K562 (cell line): ENCODE results near the gene CAMK2G. TPM values are rescaled to one million over a fixed set of nuclear protein-coding genes. Genes with fewer than 3 reads are reported as not detected.
"Not testable (repeated sequence)": the region's sequence is repeated elsewhere in the genome, so short reads cannot be mapped to it uniquely, and the experiment has no call there.

Source experiments
- ATAC-seq: fragments of 200-7000 bp; cut with Tn5 transposase; 3 replicates; pipeline ENCODE4 v1.9.1; 2020; ENCODE audit warnings: moderate library complexity
- BruUV-seq: library from RNA; stranded (reverse); fragments of 400-500 nt; replicated peaks from 2 replicates; lab custom pipeline; 2021; lab: Mats Ljungman, UMichigan
- CTCF ChIA-PET: fragments of 300-600 bp; formaldehyde crosslinking; extraction: SDS; loops from one replicate; lab custom pipeline; 2021; ENCODE audit warnings: low intra/inter-chr PET ratio; lab: Yijun Ruan, JAX
- POLR2A ChIA-PET: fragments of 300-600, 350-650 bp; sonication (Branson Sonifier 250); formaldehyde crosslinking; extraction: SDS; loops from one replicate; lab custom pipeline; 2021; ENCODE audit warnings: antibody characterized with exemption, inconsistent platforms; lab: Yijun Ruan, JAX
- DNase-seq, 4 experiments: peaks; one replicate each; pipeline versions ENCODE4 v3.0.0 to v3.0.0-alpha.2; 2011 to 2018; ENCODE audit warnings: low spot score in 3 of 4, mixed read lengths in 3 of 4; ENCODE audit errors: extremely low read depth in 1 of 4
- FAIRE-seq: peaks from 2 replicates; lab custom pipeline; 2011; peaks lifted over from hg19 to GRCh38; lab: Jason Lieb, UNC
- H2AFZ ChIP-seq: 2 replicates; pipeline ENCODE4 v1.6.0; 2011; ENCODE audit warnings: low read depth, low read length, control low read depth, inconsistent platforms
- H3K27ac ChIP-seq: fragments of 200-600 bp; 3 replicates; pipeline ENCODE4 v1.8.0; 2011; ENCODE audit warnings: low read depth, mild to moderate bottlenecking, control low read depth, inconsistent platforms, low read length, moderate library complexity, mixed read lengths; ENCODE audit errors: extremely low read depth
- H3K27me3 ChIP-seq, 2 experiments: fragments of 300-600 bp in 1 of 2; 2 replicates in 1 of 2; 3 replicates in 1 of 2; pipeline versions ENCODE4 v1.6.0 to v1.8.0; 2011; ENCODE audit warnings: inconsistent platforms in 2 of 2, low read length in 2 of 2, mild to moderate bottlenecking in 1 of 2, mixed read lengths in 1 of 2, moderate library complexity in 1 of 2; ENCODE audit not compliant: control insufficient read depth in 2 of 2, insufficient read depth in 2 of 2
- H3K36me3 ChIP-seq: fragments of 300-600 bp; 3 replicates; pipeline ENCODE4 v1.8.0; 2011; ENCODE audit warnings: mild to moderate bottlenecking, low read length, inconsistent platforms; ENCODE audit not compliant: control insufficient read depth, insufficient read depth
- H3K4me1 ChIP-seq, 2 experiments: fragments of 200-600 bp in 1 of 2; replicated peaks in 1 of 2; 2 replicates in 1 of 2; 3 replicates in 1 of 2; pipeline versions ENCODE4 v1.5.1 to v1.8.0; 2011; ENCODE audit warnings: inconsistent platforms in 2 of 2, low read length in 2 of 2, mild to moderate bottlenecking in 1 of 2, mixed read lengths in 1 of 2, moderate library complexity in 1 of 2; ENCODE audit not compliant: control insufficient read depth in 2 of 2, insufficient read depth in 2 of 2
- H3K4me2 ChIP-seq: 2 replicates; pipeline ENCODE4 v1.6.1; 2011; ENCODE audit warnings: low read length, control low read depth, inconsistent platforms, mixed read lengths; ENCODE audit not compliant: insufficient read depth
- H3K4me3 ChIP-seq: fragments of 200-600 bp; sonication (generic), shearing (Covaris generic); 2 replicates; pipeline ENCODE4 v1.5.1; 2016; ENCODE audit warnings: control low read depth, inconsistent platforms
- H3K79me2 ChIP-seq: fragments of 200-600 bp; 3 replicates; pipeline ENCODE4 v1.8.0; 2011; ENCODE audit warnings: low read length, inconsistent platforms; ENCODE audit not compliant: control insufficient read depth, insufficient read depth
- H3K9ac ChIP-seq, 2 experiments: 2 replicates each; pipeline versions ENCODE4 v1.6.0 to v1.6.1; 2011; ENCODE audit warnings: low read depth in 2 of 2, low read length in 2 of 2, control low read depth in 1 of 2, inconsistent platforms in 1 of 2, mild to moderate bottlenecking in 1 of 2, mixed read lengths in 1 of 2; ENCODE audit not compliant: insufficient read depth in 1 of 2
- H3K9me1 ChIP-seq: one replicate; pipeline ENCODE4 v1.6.0; 2011; ENCODE audit warnings: inconsistent platforms, mild to moderate bottlenecking, low read length, moderate library complexity; ENCODE audit not compliant: control insufficient read depth, insufficient read depth
- H3K9me3 ChIP-seq: replicated peaks from 2 replicates; pipeline ENCODE4 v1.5.1; 2011; ENCODE audit warnings: low read depth, low read length, inconsistent platforms; ENCODE audit not compliant: control insufficient read depth, insufficient read depth
- H4K20me1 ChIP-seq: replicated peaks from 2 replicates; pipeline ENCODE4 v1.6.1; 2011; ENCODE audit warnings: low read length, inconsistent platforms, mixed read lengths; ENCODE audit not compliant: control insufficient read depth, insufficient read depth
- NR2C2 ChIP-seq, 2 experiments: fragments of 200-800 bp in 1 of 2; sonication (Bioruptor generic) in 1 of 2; sonication (generic) in 1 of 2; formaldehyde crosslinking in 1 of 2; IDR thresholded peaks; 2 replicates each; pipeline versions ENCODE4 v1.6.1 to v1.8.0; 2016 to 2022; ENCODE audit warnings: mild to moderate bottlenecking in 1 of 2, missing compliant biosample characterization in 1 of 2, missing genetic modification characterization in 1 of 2, missing genetic modification reagents in 1 of 2
- POLR2G ChIP-seq: fragments of 200-400 bp; formaldehyde crosslinking; IDR thresholded peaks from 2 replicates; pipeline ENCODE4 v1.6.1; 2017; ENCODE audit warnings: low read depth, mild to moderate bottlenecking, antibody characterized with exemption, low read length, moderate library complexity
- ZFP1 ChIP-seq: fragments of 450-650 bp; formaldehyde crosslinking; IDR thresholded peaks from 2 replicates; pipeline ENCODE4 v1.4.0; 2020; ENCODE audit warnings: mild to moderate bottlenecking, mixed read lengths
- ZFX ChIP-seq: sonication (generic); formaldehyde crosslinking; IDR thresholded peaks from 2 replicates; pipeline ENCODE4 v1.8.0; 2022; ENCODE audit warnings: mild to moderate bottlenecking, missing genetic modification reagents, moderate library complexity
- ZNF121 ChIP-seq: sonication (generic); formaldehyde crosslinking; conservative IDR thresholded peaks from 2 replicates; pipeline ENCODE4 v1.8.0; 2022; ENCODE audit warnings: missing genetic modification reagents
- ZNF311 ChIP-seq: fragments of 250-450 bp; sonication (Bioruptor Pico); IDR thresholded peaks from 2 replicates; pipeline ENCODE4 v1.4.0; 2020; ENCODE audit warnings: mild to moderate bottlenecking, moderate library complexity
- WGBS: fragments of 100-300 bp; shearing (Covaris generic); methylation state at CpG from one replicate; pipeline ENCODE4 v1.1.6; 2016; ENCODE audit warnings: low coverage, mixed read lengths; ENCODE audit not compliant: insufficient coverage; ENCODE audit errors: missing lambda C conversion rate; 5-methylcytosine and 5-hydroxymethylcytosine counted together
- in situ Hi-C: fragments of 300-500 bp; cut with MboI; formaldehyde crosslinking; loops from 4 replicates; pipeline ENCODE4 v1.15.0; 2018; ENCODE audit warnings: inconsistent platforms, mixed read lengths
- intact Hi-C: fragments of 100-400 bp; cut with micrococcal nuclease; formaldehyde crosslinking; loops from 2 replicates; pipeline ENCODE4 v1.14.2; 2022
- polyA plus RNA-seq, 8 experiments: library from polyadenylated mRNA; depleted of rRNA in 4 of 8; stranded (reverse) in 5 of 8; unstranded in 3 of 8; fragments of >200 nt; fragmentation: Nextera tagmentation in 2 of 8; fragmentation: Illumina TruSeq in 1 of 8; extraction: Ambion mirVana in 2 of 8; extraction: Trizol in 1 of 8; gene quantifications; 2 replicates each; pipeline versions ENCODE4 v1.2.1 to v1.2.3, GENCODE V29; 2011 to 2014; ENCODE audit warnings: inconsistent platforms in 1 of 8, missing spikeins in 1 of 8
- total RNA-seq, 7 experiments: library from RNA; depleted of rRNA in 6 of 7; stranded (reverse); fragments of >200 nt in 6 of 7; fragmentation: Illumina TruSeq in 2 of 7; extraction: Trizol in 2 of 7; gene quantifications; 2 replicates each; pipeline versions ENCODE4 v1.2.1 to v1.2.3, GENCODE V29; 2011 to 2021; ENCODE audit warnings: low replicate concordance in 1 of 7

Gene CAMK2G
- total and polyA plus RNA-seq, 9 of the 15 experiments (the other 6 are each of a cell fraction or from before 2014, with no cell fraction given) = 9.0 to 37.9 (median 32.6) TPM

DNA sequence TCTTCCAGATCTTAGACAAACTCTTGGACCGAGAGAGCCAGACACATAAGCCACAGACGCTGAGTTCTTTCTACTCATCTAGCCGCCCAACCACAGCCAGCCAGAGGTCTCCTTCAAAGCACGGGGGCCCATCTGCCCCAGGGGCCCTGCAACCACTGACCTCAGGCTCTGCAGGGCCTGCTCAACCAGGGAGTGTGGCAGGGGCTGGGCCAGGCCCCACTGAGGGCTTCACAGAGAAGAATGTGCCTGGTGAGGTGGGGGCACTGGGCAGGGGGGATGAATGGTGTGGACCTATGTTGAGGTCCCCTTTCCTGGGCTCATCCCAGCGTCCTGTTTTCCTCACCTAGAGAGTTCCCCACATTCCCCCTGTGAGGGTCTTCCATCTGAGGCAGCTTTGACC lies 77.6 kb downstream of the CAMK2G start:
- H3K36me3 ChIP-seq = peaks cover 91% of the 10 kb centered on the region; the same call in 2 of the 3 replicates
- H3K79me2 ChIP-seq = no peaks in the 10 kb centered on the region
- H3K27me3 ChIP-seq = no peaks in the 10 kb centered on the region
- WGBS = 85% methylated on average over 4 of the region's 5 CpGs
- ATAC-seq (no peak), FAIRE-seq (no peak), DNase-seq (no peak)
- CTCF ChIA-PET = no interaction called here
- no peak overlapping the region for H2AFZ ChIP-seq
- BruUV-seq = no TSS peak
- TF ChIP-seq POLR2G = peak; percentile 74
- no peak for TF ChIP-seq ZFX (CRISPR knock-in tag)
- no peak for TF ChIP-seq ZFP1 (CRISPR knock-in tag)
- no peak for TF ChIP-seq ZNF311 (CRISPR knock-in tag)
- 0 out of 2 replicates have a peak, but pooled peaks have one; percentile 17 for TF ChIP-seq NR2C2 (CRISPR knock-in tag; IDR thresholded peaks at IDR 0.05)
- TF ChIP-seq NR2C2 (tag; IDR thresholded peaks at IDR 0.05) = no peak
- no peak overlapping the region for H3K9ac ChIP-seq
- H3K27ac ChIP-seq = no peak overlapping the region
- in situ Hi-C loops = no loop called here
- POLR2A ChIA-PET = interaction anchor here (0.6 to 9.0 kb wide), 6 partner anchors 10 to 78 kb away, joined by 3 to 61 read pairs (median 3); partner anchors contain the start of genes SEC24C and ZSWIM8
- no peak overlapping the region for H3K4me3 ChIP-seq
- H3K9me3 ChIP-seq = no peaks in the 10 kb centered on the region
- no peaks in the 10 kb centered on the region; the same call in 1 of the 2 replicates for H4K20me1 ChIP-seq
- intact Hi-C loops = no loop called here
- H3K9me1 ChIP-seq = peaks cover 8% of the 10 kb centered on the region
- H3K4me1 ChIP-seq = peaks cover 0 to 10% of the 10 kb centered on the region in 2 experiments; a peak in 2 of 5 replicates
- H3K4me2 ChIP-seq = no peak overlapping the region

DNA sequence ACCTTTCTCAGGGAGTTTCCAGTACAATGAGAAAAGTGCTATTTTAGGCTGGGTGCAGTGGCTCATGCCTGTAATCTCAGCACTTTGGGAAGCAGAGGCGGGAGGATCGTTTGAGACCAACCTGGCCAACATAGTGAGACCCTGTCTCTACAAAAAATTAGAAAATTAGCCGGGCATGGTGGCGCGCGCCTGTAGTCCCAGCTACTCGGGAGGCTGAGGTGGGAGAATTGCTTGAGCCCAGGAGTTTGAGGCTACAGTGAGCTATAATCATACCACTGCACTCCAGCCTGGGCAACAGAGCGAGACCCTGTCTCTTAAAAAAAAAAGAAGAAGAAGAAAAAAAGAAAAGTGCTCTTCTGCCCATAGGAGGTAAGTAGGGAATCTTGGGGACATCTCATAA lies 78.3 kb downstream of the CAMK2G start:
- BruUV-seq, H3K9me1 ChIP-seq, ATAC-seq, H3K79me2 ChIP-seq, in situ Hi-C loops, H4K20me1 ChIP-seq, H3K9ac ChIP-seq, H3K4me2 ChIP-seq, H3K4me3 ChIP-seq, FAIRE-seq, H3K27me3 ChIP-seq, H3K9me3 ChIP-seq, intact Hi-C loops, DNase-seq, CTCF ChIA-PET, H3K27ac ChIP-seq, H2AFZ ChIP-seq: not testable (repeated sequence)
- POLR2A ChIA-PET = interaction anchor here (0.7 to 9.0 kb wide), 7 partner anchors 10 to 144 kb away, joined by 3 to 61 read pairs (median 3); partner anchors contain the start of genes CHCHD1 and ZSWIM8
- 93% methylated on average over 7 of the region's 8 CpGs for WGBS
- TF ChIP-seq ZNF121 (CRISPR knock-in tag) = peak; percentile 81
- H3K4me1 ChIP-seq = peaks cover 0 to 10% of the 10 kb centered on the region in 2 experiments; a peak in 2 of 5 replicates
- H3K36me3 ChIP-seq = peaks cover 91% of the 10 kb centered on the region; the same call in 2 of the 3 replicates

DNA sequence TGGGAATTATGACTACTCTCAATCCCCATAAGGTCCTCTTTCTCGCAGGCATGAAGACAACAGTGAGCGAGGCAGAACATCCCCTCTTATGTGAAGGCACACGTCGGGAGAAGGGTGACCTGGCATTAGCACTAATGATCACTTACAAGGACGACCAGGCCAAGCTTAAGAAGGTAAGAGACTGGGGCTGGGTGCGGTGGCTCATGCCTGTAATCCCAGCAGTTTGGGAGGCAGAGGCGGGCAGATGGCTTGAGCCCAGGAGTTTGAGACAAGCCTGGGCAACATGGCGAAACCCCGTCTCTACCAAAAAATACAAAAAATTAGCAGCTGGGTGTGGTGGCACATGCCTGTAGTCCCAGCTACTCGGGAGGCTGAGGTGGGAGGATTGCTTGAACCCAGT lies 78.9 kb downstream of the CAMK2G start:
- H3K4me1 ChIP-seq, H3K27ac ChIP-seq, H3K27me3 ChIP-seq, H3K9me3 ChIP-seq, H3K4me2 ChIP-seq, intact Hi-C loops, CTCF ChIA-PET, H3K79me2 ChIP-seq, H3K4me3 ChIP-seq, ATAC-seq, FAIRE-seq, BruUV-seq, H2AFZ ChIP-seq, H3K9ac ChIP-seq, H3K9me1 ChIP-seq, H4K20me1 ChIP-seq, DNase-seq, in situ Hi-C loops: not testable (repeated sequence)
- POLR2A ChIA-PET = interaction anchor here (0.7 to 9.0 kb wide), 7 partner anchors 10 to 145 kb away, joined by 3 to 61 read pairs (median 7); partner anchors contain the start of genes CHCHD1 and ZSWIM8
- WGBS = 84% methylated on average over 10 of the region's 10 CpGs
- H3K36me3 ChIP-seq = peaks cover 89% of the 10 kb centered on the region; the same call in 2 of the 3 replicates
